ENCODE results near the gene CDCA3. TPM values are rescaled to one million over a fixed set of nuclear protein-coding genes. Genes with fewer than 3 reads are reported as not detected.

CDCA3 gene
- total RNA-seq, 1 donor from 2014 or later, result 1.1 TPM

DNA sequence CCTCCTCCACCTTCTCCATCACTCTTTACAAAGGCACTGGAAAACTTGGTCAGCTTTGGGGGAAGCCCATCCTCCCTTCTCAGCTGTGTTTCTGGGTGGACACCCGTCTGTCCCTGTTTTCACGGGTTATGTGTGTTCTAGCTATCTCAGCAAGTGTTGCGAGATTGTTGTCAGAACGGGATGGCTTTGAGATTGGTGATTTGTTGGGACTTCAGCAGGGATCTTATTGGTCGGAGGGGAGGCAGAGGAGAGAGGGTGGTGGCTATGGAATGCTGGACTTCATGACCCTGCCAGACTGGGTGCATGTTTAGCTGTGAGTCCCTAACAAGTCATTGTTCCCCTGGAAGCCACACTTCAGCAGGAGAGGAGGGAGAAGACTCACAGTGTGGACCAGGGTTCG lies 3.0 kb upstream of the CDCA3 start:
- Histone ChIP-seq H3K27me3 (no peaks in the 10 kb centered on the region), H3K4me1 (peaks cover 9% of the 10 kb centered on the region), H3K4me3 (no peak overlapping the region), H3K9me3 (no peaks in the 10 kb centered on the region), H3K36me3 (peaks cover 43% of the 10 kb centered on the region), H3K27ac (no peak overlapping the region)
- intact Hi-C loops (cut with DNase I), result no loop called here
- ATAC-seq (no peak), DNase-seq (no peak)
- TF ChIP-seq, protein P1, sequence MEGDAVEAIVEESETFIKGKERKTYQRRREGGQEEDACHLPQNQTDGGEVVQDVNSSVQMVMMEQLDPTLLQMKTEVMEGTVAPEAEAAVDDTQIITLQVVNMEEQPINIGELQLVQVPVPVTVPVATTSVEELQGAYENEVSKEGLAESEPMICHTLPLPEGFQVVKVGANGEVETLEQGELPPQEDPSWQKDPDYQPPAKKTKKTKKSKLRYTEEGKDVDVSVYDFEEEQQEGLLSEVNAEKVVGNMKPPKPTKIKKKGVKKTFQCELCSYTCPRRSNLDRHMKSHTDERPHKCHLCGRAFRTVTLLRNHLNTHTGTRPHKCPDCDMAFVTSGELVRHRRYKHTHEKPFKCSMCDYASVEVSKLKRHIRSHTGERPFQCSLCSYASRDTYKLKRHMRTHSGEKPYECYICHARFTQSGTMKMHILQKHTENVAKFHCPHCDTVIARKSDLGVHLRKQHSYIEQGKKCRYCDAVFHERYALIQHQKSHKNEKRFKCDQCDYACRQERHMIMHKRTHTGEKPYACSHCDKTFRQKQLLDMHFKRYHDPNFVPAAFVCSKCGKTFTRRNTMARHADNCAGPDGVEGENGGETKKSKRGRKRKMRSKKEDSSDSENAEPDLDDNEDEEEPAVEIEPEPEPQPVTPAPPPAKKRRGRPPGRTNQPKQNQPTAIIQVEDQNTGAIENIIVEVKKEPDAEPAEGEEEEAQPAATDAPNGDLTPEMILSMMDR (IDR thresholded peaks at IDR 0.05), result no peak

DNA sequence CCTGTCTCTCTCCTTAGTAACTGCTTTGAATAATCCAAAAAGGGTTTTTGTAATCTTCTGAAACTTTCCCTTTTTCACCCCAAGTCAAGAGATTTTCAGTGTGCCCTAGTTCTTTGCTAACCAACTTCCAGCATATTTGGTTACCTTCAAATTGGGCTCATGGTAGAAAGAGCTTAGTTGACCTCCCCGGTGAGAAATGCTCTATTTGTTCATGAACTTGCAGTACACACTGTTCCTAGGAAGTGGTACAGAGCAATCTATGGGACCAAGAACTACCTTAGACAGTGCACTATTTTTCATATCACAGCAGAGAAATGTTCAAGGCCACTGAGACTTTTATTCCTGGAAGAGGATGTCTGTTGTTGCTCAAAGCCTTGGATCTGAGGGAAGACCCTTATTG lies 2.5 kb upstream of the CDCA3 start:
- intact Hi-C loops (cut with DNase I), result no loop called here

DNA sequence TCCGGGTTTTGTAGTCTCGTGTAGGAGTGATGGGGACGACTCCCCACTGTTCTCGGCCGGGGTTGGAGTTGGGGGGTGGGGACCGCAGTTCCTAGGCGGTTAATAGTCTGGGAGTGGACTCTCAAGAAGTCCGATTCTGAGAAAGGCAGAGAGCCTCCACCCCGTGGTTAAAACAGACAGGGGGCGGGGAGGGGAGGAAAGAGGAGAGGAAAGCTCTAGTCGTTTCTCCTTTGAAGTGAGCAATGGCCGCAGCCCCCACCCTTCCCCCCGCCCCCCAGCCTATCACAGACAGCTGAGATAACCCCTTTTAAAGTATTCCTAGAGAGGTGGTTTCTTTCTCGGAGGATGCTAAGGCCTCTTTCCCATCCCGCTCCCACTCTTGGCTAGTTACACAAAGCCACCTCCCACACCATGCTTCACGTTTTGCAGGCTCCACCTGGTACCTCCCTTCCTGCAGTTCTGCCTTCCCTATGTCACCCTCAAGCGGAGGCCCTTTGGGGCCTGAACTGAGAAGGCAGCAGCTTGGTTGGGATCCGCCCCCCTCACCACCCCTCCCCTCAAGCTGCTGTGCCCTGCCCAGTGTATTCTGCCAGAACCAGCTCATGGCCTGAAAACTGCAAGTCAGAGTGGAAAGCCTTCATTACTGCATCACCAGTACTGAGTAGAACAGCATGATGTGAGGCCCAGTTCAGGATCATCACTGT lies 1.7 kb upstream of the CDCA3 start:
- peak overlapping the region; percentile 66 for H3K27ac ChIP-seq
- H3K4me1 ChIP-seq, result peaks cover 9% of the 10 kb centered on the region
- H3K36me3 ChIP-seq, result peaks cover 31% of the 10 kb centered on the region
- H3K4me3 ChIP-seq, result peak overlapping the region; percentile 85
- H3K9me3 ChIP-seq, result no peaks in the 10 kb centered on the region
- DNase-seq (no peak), ATAC-seq (no peak)
- H3K27me3 ChIP-seq, result no peaks in the 10 kb centered on the region
- TF ChIP-seq, protein P1 (IDR thresholded peaks at IDR 0.05), result no peak
- intact Hi-C loops (cut with DNase I), result no loop called here

More for the DNA sequence above, 2.5 kb upstream of the CDCA3 start:
- no peak overlapping the region for H3K4me3 ChIP-seq
- DNase-seq, result no peak
- no peaks in the 10 kb centered on the region for H3K27me3 ChIP-seq
- no peak for ATAC-seq
- peaks cover 39% of the 10 kb centered on the region for H3K36me3 ChIP-seq
- H3K27ac ChIP-seq, result no peak overlapping the region
- H3K9me3 ChIP-seq, result no peaks in the 10 kb centered on the region
- TF ChIP-seq, protein P1 (IDR thresholded peaks at IDR 0.05), result no peak
- peaks cover 9% of the 10 kb centered on the region for H3K4me1 ChIP-seq

DNA sequence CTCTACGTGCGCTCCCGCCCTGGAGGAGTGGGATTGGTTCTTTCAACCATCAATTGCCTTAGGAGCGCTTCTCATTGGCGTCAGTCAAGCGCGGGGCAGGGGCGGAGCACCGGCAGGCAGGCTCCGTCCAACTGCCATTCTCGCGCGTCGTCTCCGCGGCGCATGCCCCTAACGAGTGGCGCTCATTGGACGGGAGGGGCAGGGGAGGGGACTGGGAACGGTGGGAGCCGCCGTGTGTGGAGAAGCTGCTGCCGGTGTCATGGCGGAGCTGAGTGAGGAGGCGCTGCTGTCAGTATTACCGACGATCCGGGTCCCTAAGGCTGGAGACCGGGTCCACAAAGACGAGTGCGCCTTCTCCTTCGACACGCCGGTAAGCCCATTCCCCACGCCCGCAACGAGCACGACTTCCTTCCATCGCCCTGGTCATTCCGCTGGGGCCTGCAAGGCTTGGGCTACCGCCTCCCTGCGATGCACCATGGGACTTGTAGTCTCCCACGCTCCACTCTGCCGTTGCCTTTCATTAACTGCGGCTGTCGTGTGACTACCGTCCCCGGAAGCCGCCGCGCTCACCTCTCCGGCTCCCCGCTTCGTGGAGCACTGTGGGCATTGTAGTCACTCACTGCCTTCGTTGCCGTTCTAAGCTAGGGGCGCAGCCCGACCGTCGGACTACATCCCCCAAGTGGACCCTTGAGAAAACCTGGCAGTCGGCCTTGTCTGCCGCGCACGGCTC lies 1.0 kb upstream of the CDCA3 start, which contains the start of gene USP5:
Gene USP5, plus strand, starts transcription at position 230 of the 730 bp plus-strand sequence. Its CDS starts 30 bp downstream, at position 260.
- DNase-seq, result peak; percentile 100
- Histone ChIP-seq H3K9me3 (no peaks in the 10 kb centered on the region), H3K27ac (peak within 1 kb of the TSS; percentile 96), H3K36me3 (peaks cover 24% of the 10 kb centered on the region), H3K4me1 (peaks cover 9% of the 10 kb centered on the region), H3K4me3 (peak within 1 kb of the TSS; percentile 85), H3K27me3 (no peaks in the 10 kb centered on the region)
- intact Hi-C loops (cut with DNase I), result no loop called here
- TF ChIP-seq, protein P1 (IDR thresholded peaks at IDR 0.05), result no peak
- ATAC-seq, result peak; percentile 93

DNA sequence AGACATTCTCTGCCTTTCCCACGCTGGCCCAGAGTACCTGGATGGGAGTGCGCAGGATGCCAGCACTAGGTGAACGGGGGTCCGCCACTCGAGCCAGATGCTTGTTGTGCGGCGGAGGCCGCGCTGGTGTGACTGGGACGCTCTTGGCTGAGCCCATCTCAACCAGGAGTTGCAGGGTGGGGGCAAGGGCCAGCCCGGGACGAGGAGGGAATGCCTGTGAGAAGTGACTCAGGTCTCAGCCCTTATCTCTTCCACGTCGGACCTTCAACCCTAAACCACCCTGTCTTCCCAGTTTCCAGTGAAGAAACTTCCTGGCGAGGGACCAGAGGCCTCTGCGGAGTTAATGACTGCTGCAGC lies 312 bp downstream of the CDCA3 start:
- no peaks in the 10 kb centered on the region for H3K9me3 ChIP-seq
- ATAC-seq (no peak), DNase-seq (no peak)
- H3K27me3 ChIP-seq, result no peaks in the 10 kb centered on the region
- peaks cover 9% of the 10 kb centered on the region for H3K4me1 ChIP-seq
- intact Hi-C loops (cut with DNase I), result no loop called here
- TF ChIP-seq, protein P1 (IDR thresholded peaks at IDR 0.05), result no peak
- no peak overlapping the region for H3K27ac ChIP-seq
- H3K36me3 ChIP-seq, result peaks cover 11% of the 10 kb centered on the region
- peak overlapping the region; percentile 85 for H3K4me3 ChIP-seq

Data from upper lobe of right lung (tissue), 1 donor.